ENCODE measurements around the gene GLYATL3.

DNA sequence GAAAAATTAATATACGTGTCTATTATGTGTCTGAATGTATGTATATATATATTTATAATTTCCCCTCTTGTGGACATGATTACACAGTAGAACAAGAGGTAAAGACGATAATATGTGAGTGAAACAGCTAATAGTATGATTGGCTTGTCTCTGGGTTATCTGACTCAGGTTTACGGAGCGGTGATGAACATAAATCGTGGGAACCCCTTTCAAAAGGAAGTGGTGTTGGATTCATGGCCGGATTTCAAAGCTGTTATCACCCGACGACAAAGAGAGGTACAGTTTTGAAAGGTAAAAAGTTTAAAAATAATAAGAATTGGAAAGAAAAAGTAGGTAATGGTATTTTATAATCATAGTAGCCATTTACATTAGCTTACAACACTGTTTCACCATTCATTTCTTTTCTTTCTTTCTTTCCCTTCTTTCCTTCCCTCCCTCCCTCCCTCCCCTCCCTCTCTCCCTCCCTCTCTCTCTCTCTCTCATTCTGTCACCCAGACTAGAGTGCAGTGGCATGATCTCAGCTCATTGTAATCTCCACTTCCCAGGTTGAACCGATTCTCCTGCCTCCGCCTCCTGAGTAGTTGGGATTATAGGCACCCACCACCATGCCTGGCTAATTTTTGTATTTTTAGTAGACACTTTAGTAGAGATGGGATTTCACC is 15.9 kb downstream of the GLYATL3 start:
- TF ChIP-seq GATA2 (IDR thresholded peaks at IDR 0.05; ENCODE audit: low read depth, low read length) (no peak), GATA3 (IDR thresholded peaks at IDR 0.05; ENCODE audit: low read depth, low read length) (no peak)

All from SH-SY5Y (cell line).